LNCAP (cell line): ENCODE data around the gene POGLUT2.

Experiments used
- TF ChIP-seq, protein P1 (sequence below): fragments of 450-650 bp; IDR thresholded peaks from 2 replicates; pipeline ENCODE4 v1.5.1; 2017; ENCODE audit warnings: mild to moderate bottlenecking

POGLUT2 gene

DNA sequence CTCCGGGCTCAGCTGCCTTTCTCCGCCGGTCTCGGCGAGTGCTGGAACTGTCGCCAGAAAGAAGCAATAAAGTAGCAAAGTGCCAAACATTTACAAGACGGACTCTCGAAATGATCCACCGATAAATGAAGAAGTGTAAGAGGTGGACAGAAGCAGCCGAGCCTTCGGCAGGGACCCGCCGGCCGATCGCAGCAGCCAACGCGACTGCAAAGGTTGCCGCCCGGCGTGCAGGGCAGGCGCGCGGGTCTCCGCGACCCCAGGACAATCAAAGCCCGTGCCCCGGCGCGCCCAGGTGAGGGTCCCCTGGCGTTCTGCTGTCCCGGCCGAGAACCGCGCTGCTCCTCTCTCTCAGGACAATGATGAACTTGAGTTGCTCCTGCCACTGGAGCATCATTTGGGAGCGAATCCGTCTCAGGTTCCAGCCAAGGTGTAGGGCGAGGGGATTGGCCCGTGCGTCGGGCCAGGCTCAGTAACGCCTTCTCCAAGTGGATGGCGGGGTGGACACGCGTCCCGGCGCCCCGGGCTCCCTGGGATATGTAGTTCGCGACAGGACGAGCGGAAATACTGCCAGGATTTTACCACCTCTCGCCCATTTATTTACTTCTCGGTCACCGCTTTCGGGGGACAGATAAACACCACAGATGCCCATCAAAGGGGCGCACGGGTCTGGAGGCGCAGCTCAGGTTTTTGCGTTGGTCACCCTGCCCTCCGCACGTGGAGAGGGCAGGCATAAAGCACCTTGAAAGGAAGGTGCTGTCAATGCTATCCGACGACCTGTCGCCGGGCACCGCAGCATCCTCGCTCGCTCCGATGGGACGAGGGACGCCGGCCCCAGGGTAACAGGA, at the start of gene POGLUT2, which contains the start of gene BIVM:
TSS of gene POGLUT2 (minus strand) at position 396 of the 845 bp plus-strand sequence. CDS start at position 90, 306 bp downstream.
TSS of gene BIVM (plus strand) at position 539 of the 845 bp plus-strand sequence. CDS start 8,149 bp downstream, outside the sequence.
- TF ChIP-seq, protein P1, sequence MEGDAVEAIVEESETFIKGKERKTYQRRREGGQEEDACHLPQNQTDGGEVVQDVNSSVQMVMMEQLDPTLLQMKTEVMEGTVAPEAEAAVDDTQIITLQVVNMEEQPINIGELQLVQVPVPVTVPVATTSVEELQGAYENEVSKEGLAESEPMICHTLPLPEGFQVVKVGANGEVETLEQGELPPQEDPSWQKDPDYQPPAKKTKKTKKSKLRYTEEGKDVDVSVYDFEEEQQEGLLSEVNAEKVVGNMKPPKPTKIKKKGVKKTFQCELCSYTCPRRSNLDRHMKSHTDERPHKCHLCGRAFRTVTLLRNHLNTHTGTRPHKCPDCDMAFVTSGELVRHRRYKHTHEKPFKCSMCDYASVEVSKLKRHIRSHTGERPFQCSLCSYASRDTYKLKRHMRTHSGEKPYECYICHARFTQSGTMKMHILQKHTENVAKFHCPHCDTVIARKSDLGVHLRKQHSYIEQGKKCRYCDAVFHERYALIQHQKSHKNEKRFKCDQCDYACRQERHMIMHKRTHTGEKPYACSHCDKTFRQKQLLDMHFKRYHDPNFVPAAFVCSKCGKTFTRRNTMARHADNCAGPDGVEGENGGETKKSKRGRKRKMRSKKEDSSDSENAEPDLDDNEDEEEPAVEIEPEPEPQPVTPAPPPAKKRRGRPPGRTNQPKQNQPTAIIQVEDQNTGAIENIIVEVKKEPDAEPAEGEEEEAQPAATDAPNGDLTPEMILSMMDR, result no peak

DNA sequence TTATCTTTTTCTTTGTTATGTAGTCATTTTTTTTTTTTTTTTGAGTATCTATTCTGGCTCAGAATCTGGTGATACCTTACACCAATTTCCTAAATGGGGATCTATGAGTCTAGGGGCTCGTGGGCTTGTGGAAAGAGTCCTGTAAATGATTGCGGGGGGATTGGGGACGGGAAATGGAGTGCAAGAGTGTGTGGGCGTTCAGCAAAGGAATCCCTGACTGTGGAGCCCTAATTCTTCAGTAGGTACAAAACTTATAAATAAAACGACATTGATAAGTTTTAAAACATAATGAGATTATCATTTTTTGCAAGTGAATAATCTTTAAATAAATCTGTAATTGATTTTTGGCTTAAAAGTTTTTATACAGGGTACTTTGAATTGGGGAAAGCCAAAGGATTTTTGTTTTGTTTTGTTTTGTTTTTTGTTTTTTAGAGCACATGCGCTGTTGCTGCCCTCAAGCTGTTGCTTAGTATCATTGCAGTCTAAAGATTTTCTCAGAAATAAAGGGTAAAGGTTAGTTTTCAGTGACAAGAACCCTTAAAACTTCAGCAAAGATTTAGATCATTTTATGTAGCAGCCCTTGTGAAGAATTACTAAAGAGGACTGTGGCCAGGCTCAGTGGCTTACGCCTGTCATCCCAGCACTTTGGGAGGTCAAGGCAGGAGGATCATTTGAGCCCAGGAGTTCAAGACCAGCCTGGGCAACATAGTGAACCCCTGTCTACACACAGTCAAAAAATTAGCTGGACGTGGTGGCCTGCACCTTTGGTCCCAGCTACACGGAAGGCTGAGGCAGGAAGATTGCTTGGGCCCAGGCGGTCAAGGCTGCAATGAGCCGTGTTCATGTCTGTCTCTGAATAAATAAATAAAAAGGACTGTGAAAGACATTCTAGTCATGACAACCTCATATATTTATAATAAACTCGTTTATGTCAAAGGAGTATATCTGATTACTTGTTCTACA, 48.8 kb upstream of the POGLUT2 start:
- TF ChIP-seq, protein P1, result peak; percentile 77

DNA sequence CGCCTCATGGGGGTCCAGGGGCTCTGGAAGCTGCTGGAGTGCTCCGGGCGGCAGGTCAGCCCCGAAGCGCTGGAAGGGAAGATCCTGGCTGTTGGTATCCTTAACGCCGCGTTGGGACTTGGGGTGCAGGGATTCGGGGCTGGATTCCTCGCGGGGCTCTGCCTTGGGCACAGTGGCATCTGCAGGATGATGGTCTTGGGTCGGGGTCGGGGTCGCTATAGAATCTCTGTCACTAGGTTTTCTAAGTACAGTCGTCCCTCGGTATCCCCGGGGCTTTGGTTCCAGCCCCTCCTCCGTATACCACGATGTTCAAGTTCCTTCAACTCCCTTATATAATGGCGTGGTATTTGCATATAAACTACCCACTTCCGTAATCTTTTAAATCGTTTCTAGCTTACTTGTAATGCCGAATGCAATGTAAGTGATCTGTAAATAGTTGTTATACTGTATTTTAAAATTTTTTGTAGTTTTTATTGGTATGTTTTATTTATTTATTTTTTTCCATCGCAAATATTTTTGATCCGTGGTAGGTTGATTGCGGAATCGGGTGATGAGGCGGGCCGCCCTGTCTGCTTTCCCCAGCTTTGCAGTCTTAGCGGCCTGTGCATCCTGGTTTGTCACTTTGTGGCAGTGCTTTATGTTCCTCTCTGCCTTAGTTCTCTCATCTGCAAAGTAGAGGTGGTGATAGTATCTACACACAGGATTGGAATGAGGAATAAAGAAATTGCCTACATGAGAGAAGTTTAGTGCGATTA, 47.7 kb upstream of the POGLUT2 start:
- TF ChIP-seq, protein P1, result no peak

DNA sequence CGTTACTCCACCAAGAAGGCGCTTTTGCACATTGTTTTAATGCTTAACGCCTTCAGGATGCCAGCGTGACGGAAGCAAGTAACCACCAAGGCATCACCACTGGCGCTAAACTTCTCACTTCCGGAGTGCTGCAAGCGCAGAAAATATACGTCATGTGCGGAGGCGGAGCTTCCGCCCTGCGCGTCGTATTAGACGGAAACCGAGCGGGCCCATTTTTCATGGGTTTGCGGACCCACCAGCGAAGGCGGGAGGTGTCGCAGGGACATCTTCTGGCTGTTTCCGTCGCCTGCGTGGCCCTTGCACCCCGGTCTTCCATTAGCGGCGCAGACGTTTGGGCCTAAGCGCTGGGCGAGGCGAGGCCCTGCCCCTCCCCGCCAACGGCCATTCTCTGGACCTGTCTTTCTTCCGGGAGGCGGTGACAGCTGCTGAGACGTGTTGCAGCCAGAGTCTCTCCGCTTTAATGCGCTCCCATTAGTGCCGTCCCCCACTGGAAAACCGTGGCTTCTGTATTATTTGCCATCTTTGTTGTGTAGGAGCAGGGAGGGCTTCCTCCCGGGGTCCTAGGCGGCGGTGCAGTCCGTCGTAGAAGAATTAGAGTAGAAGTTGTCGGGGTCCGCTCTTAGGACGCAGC, 47.0 kb upstream of the POGLUT2 start, which contains the start of gene ERCC5:
TSS of gene ERCC5 (plus strand) at position 403 of the 631 bp plus-strand sequence. CDS start 235 bp downstream, outside the sequence.
- TF ChIP-seq, protein P1, result peak; percentile 25; the same call in 1 of the 2 replicates

DNA sequence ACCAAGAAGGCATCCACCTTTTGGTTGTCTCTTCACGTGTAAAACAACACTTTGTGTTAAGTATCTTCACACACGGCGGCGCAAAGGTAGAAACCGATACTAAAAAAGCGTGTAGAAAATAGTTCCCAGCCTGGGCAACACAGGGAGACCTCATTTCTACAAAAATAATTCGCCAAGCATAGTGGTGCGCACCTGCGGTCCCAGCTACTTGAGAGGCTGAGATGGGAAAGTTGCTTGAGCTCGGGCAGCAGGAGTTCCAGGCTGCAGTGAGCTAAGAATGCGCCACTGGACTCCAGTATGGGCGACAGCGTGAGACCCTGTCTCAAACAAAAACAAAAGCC, 46.5 kb upstream of the POGLUT2 start:
- TF ChIP-seq, protein P1, result no peak

DNA sequence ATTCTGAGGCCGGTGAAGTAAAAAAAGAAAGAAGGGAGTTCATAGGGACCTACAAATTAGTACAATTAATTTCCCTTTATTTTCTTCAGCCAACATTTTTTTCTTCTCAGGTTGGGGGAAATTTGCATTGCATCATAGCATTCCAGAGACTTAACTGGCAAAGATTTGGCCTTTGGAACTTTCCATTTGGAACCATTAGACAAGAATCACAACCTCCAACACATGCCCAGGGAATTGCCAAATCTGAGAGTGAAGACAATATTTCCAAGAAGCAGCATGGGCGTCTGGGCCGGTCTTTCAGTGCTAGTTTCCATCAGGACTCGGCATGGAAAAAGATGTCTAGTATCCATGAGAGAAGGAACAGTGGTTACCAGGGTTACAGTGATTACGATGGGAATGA, 40.7 kb upstream of the POGLUT2 start:
- TF ChIP-seq, protein P1, result no peak
